A549 (cell line): ENCODE results near the gene ENOPH1. TPM values are rescaled to one million over a fixed set of nuclear protein-coding genes. Genes with fewer than 3 reads are reported as not detected.

Experiments used
- ATAC-seq, 2 experiments: fragments of 200-7000 bp in 1 of 2; fragments of >200 bp in 1 of 2; cut with Nextera tagmentation in 1 of 2; cut with Tn5 transposase in 1 of 2; 3 replicates each; pipeline versions ENCODE4 v1.8.0 to v1.9.1; 2018 to 2020; ENCODE audit warnings: mild to moderate bottlenecking in 1 of 2, moderate library complexity in 1 of 2
- CTCF ChIA-PET: fragments of 300-600 bp; sonication (Branson Sonifier 250); formaldehyde crosslinking; extraction: SDS; loops from one replicate; lab custom pipeline; 2021; ENCODE audit warnings: antibody characterized with exemption, inconsistent platforms; lab: Yijun Ruan, JAX
- POLR2A ChIA-PET: fragments of 350-600 bp; formaldehyde crosslinking; extraction: SDS; loops from one replicate; lab custom pipeline; 2021; ENCODE audit warnings: antibody characterized with exemption, inconsistent platforms; lab: Yijun Ruan, JAX
- DNase-seq, 2 experiments: peaks; one replicate each; pipeline versions ENCODE4 v3.0.0 to v3.0.0-alpha.2; 2011 to 2016; ENCODE audit warnings: low read depth in 1 of 2, low spot score in 1 of 2
- FAIRE-seq: peaks from 2 replicates; lab custom pipeline; 2011; peaks lifted over from hg19 to GRCh38; lab: Jason Lieb, UNC
- H3K27ac ChIP-seq, 2 experiments: fragments of >200 bp; sonication (Bioruptor Twin); formaldehyde crosslinking; 3 replicates each; pipeline ENCODE4 v1.5.1; 2016 to 2017
- H3K4me1 ChIP-seq: fragments of >200 bp; sonication (Bioruptor Twin); formaldehyde crosslinking; 3 replicates; pipeline ENCODE4 v1.6.1; 2016
- H3K4me2 ChIP-seq: fragments of >200 bp; sonication (Bioruptor Twin); formaldehyde crosslinking; 3 replicates; pipeline ENCODE4 v1.6.1; 2016
- H3K4me3 ChIP-seq: fragments of >200 bp; sonication (Bioruptor Twin); formaldehyde crosslinking; 3 replicates; pipeline ENCODE4 v1.5.1; 2016
- H3K9me3 ChIP-seq: fragments of >200 bp; sonication (Bioruptor Twin); formaldehyde crosslinking; 3 replicates; pipeline ENCODE4 v1.6.1; 2016
- BHLHE40 ChIP-seq: IDR thresholded peaks from 2 replicates; pipeline ENCODE4 v1.6.1; 2012; ENCODE audit warnings: low read depth, low read length, inconsistent platforms
- CEBPB ChIP-seq, 2 experiments: fragments of >200 bp in 1 of 2; sonication (Bioruptor Twin) in 1 of 2; formaldehyde crosslinking in 1 of 2; IDR thresholded peaks; 2 replicates each; pipeline ENCODE4 v1.6.1; 2012 to 2016
- CHD2 ChIP-seq: fragments of 150-350 bp; IDR thresholded peaks from 2 replicates; pipeline ENCODE4 v1.6.1; 2014; ENCODE audit warnings: low read length; ENCODE audit not compliant: partially characterized antibody
- CHD4 ChIP-seq: fragments of 200-600 bp; sonication (generic); IDR thresholded peaks from 2 replicates; pipeline ENCODE4 v1.6.1; 2016; ENCODE audit warnings: antibody characterized with exemption, mild to moderate bottlenecking, borderline replicate concordance
- EHMT2 ChIP-seq: fragments of 200-600 bp; sonication (generic); IDR thresholded peaks from 2 replicates; pipeline ENCODE4 v1.6.1; 2016; ENCODE audit warnings: antibody characterized with exemption, low read depth, mild to moderate bottlenecking, moderate library complexity
- FOSB ChIP-seq: fragments of 250-450 bp; sonication (Bioruptor Pico); IDR thresholded peaks from 2 replicates; pipeline ENCODE4 v1.5.0; 2020; ENCODE audit warnings: mild to moderate bottlenecking, moderate library complexity
- HOXB13 ChIP-seq: fragments of 250-450 bp; sonication (Bioruptor Pico); IDR thresholded peaks from 2 replicates; pipeline ENCODE4 v1.5.0; 2020; ENCODE audit warnings: low read depth, mild to moderate bottlenecking, moderate library complexity
- JUNB ChIP-seq: fragments of >200 bp; sonication (Bioruptor Twin); formaldehyde crosslinking; IDR thresholded peaks from 2 replicates; pipeline ENCODE4 v1.6.1; 2016
- MAFK ChIP-seq: fragments of 450-650 bp; IDR thresholded peaks from 2 replicates; pipeline ENCODE4 v1.6.1; 2014; ENCODE audit not compliant: partially characterized antibody
- NPAS2 ChIP-seq: fragments of 250-450 bp; sonication (Bioruptor Pico); IDR thresholded peaks from 2 replicates; pipeline ENCODE4 v1.8.0; 2022; ENCODE audit warnings: mild to moderate bottlenecking, moderate library complexity, borderline replicate concordance
- NR3C1 ChIP-seq: fragments of >200 bp; sonication (Bioruptor Twin); formaldehyde crosslinking; IDR thresholded peaks from 3 replicates; pipeline ENCODE4 v1.6.1; 2017
- PHF8 ChIP-seq: fragments of 200-600 bp; sonication (generic); IDR thresholded peaks from 2 replicates; pipeline ENCODE4 v1.6.1; 2016; ENCODE audit warnings: low read depth, mild to moderate bottlenecking, antibody characterized with exemption, moderate library complexity, borderline replicate concordance
- POLR2AphosphoS2 ChIP-seq: conservative IDR thresholded peaks from 2 replicates; pipeline ENCODE4 v1.6.1; 2012; ENCODE audit warnings: low read length, improper control_type of control experiment, inconsistent platforms
- RAD21 ChIP-seq, 2 experiments: fragments of >200 bp in 1 of 2; sonication (Bioruptor Twin) in 1 of 2; formaldehyde crosslinking in 1 of 2; IDR thresholded peaks in 1 of 2; conservative IDR thresholded peaks in 1 of 2; 2 replicates in 1 of 2; 3 replicates in 1 of 2; pipeline ENCODE4 v1.6.1; 2012 to 2018; ENCODE audit warnings: inconsistent platforms in 1 of 2
- RARB ChIP-seq: fragments of 250-450 bp; sonication (Bioruptor Pico); IDR thresholded peaks from 2 replicates; pipeline ENCODE4 v1.8.0; 2021; ENCODE audit warnings: mild to moderate bottlenecking, moderate library complexity
- SMC3 ChIP-seq: fragments of >200 bp; sonication (Bioruptor Twin); formaldehyde crosslinking; IDR thresholded peaks from 3 replicates; pipeline ENCODE4 v1.6.1; 2018; ENCODE audit warnings: inconsistent platforms
- SREBF2 ChIP-seq: fragments of 450-650 bp; IDR thresholded peaks from 2 replicates; pipeline ENCODE4 v1.6.1; 2014; ENCODE audit warnings: mild to moderate bottlenecking, moderate library complexity
- TP53 ChIP-seq: fragments of 250-450 bp; sonication (Bioruptor Pico); IDR thresholded peaks from 2 replicates; pipeline ENCODE4 v1.5.0; 2021; ENCODE audit warnings: mild to moderate bottlenecking, moderate library complexity
- ZFP36 ChIP-seq: fragments of 450-650 bp; IDR thresholded peaks from 2 replicates; pipeline ENCODE4 v1.6.1; 2014; ENCODE audit warnings: borderline replicate concordance; ENCODE audit not compliant: partially characterized antibody
- ZSCAN20 ChIP-seq: fragments of 250-450 bp; sonication (Bioruptor Pico); IDR thresholded peaks from 2 replicates; pipeline ENCODE4 v1.8.0; 2022; ENCODE audit warnings: mild to moderate bottlenecking, moderate library complexity
- WGBS: methylation state at CpG from one replicate; pipeline ENCODE4 v1.1.6; 2017; ENCODE audit errors: missing lambda C conversion rate; 5-methylcytosine and 5-hydroxymethylcytosine counted together
- polyA plus RNA-seq, 4 experiments: library from polyadenylated mRNA; depleted of rRNA in 3 of 4; stranded (reverse); fragments of >200 nt; fragmentation: RNase III in 1 of 4; extraction: RNeasy Plus Mini Kit Qiagen cat#74134 plus additional on column Dnase treatment in 1 of 4; gene quantifications; 2 replicates in 3 of 4; 3 replicates in 1 of 4; pipeline ENCODE4 v1.2.3, GENCODE V29; 2011 to 2017
- TF ChIP-seq, protein P1 (sequence below): IDR thresholded peaks from 2 replicates; pipeline ENCODE4 v1.6.1; 2012
- TF ChIP-seq, protein P2 (sequence below): IDR thresholded peaks from 2 replicates; pipeline ENCODE4 v1.6.1; 2012
- TF ChIP-seq, protein P3 (sequence below): fragments of >200 bp; sonication (Bioruptor Twin); formaldehyde crosslinking; IDR thresholded peaks from 3 replicates; pipeline ENCODE4 v1.5.1; 2016
- TF ChIP-seq, protein P4 (sequence below): fragments of 150-350 bp; IDR thresholded peaks from 2 replicates; pipeline ENCODE4 v1.6.1; 2014; ENCODE audit warnings: low read depth, mild to moderate bottlenecking, low read length
- TF ChIP-seq, protein P5 (sequence below): fragments of >200 bp; sonication (Bioruptor Twin); formaldehyde crosslinking; IDR thresholded peaks from 2 replicates; pipeline ENCODE4 v1.6.1; 2016
- TF ChIP-seq, protein P6 (sequence below): fragments of 250-450 bp; sonication (Bioruptor Pico); IDR thresholded peaks from 2 replicates; pipeline ENCODE4 v1.5.0; 2020; ENCODE audit warnings: low read depth, mild to moderate bottlenecking, moderate library complexity

ENOPH1 gene
- polyA plus RNA-seq, 2 of the 4 experiments (the other 2 are of a cell fraction) = 22.3 to 43.5 TPM

DNA sequence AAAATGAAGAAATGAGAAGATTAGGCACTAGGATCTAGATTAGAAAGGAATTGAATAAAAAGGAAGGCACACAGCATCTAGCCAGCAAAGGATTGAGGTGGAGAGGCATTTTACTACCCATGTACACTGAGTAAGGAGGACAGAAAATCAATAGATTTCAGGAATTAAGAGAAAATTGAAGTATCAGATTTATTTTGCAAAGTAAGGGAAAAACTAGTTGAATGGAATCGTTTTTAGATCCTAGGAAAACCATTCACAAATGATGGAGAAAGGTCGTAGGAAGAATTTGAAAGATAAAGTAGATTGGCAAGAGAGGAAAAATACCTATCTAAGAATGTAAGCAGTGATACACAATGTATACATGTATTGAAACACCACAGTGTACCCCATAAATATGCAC lies 31.3 kb downstream of the ENOPH1 start:
- Histone ChIP-seq H3K4me3 (no peak overlapping the region), H3K4me1 (no peaks in the 10 kb centered on the region), H3K4me2 (no peak overlapping the region), H3K9me3 (no peaks in the 10 kb centered on the region), H3K27ac (no peak overlapping the region)
- ChIA-PET POLR2A (interaction anchor here (1.0 kb wide), 1 partner anchor 361 kb away, joined by 3 read pairs; no protein-coding TSS in a partner anchor), CTCF (interaction anchor here (1.1 to 2.1 kb wide), 5 partner anchors 11 to 279 kb away, joined by 3 to 9 read pairs (median 4); no protein-coding TSS in a partner anchor)
- 87% methylated on average over 2 of the region's 2 CpGs for WGBS
- ATAC-seq (no peak), DNase-seq (no peak), FAIRE-seq (no peak)
- TF ChIP-seq, protein P1, sequence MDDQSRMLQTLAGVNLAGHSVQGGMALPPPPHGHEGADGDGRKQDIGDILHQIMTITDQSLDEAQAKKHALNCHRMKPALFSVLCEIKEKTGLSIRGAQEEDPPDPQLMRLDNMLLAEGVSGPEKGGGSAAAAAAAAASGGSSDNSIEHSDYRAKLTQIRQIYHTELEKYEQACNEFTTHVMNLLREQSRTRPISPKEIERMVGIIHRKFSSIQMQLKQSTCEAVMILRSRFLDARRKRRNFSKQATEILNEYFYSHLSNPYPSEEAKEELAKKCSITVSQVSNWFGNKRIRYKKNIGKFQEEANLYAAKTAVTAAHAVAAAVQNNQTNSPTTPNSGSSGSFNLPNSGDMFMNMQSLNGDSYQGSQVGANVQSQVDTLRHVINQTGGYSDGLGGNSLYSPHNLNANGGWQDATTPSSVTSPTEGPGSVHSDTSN = no peak
- no peak for TF ChIP-seq CHD2
- TF ChIP-seq, protein P2, sequence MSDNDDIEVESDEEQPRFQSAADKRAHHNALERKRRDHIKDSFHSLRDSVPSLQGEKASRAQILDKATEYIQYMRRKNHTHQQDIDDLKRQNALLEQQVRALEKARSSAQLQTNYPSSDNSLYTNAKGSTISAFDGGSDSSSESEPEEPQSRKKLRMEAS = no peak
- peak; percentile 46 for TF ChIP-seq MAFK
- no peak for TF ChIP-seq CHD4
- TF ChIP-seq POLR2AphosphoS2 = no peak
- no peak for TF ChIP-seq NPAS2

DNA sequence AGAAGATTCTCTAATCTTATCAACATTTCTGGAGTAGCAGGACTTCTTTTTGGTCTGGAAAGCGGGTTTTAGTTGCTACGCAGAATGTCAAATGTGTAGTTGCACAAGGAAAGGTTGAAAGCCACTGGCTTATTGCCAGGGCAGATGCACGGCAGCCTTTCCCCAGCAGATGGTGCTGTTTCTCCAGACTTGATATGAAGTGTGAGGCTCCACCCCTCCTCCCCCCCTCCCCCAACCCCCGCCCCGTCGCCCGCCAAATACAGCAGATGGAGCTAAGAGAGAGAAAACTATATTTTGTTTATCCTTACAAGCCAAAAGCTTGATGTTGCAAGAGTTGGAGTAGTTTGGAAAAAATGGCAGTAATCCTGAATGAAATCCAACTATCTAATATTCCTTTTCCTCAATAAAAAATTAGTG lies 32.0 kb downstream of the ENOPH1 start:
- CTCF ChIA-PET = interaction anchor here (0.5 to 2.1 kb wide), 5 partner anchors 10 to 813 kb away, joined by 3 to 9 read pairs (median 3); no protein-coding TSS in a partner anchor
- DNase-seq = peak; percentile 62 to 76
- H3K4me1 ChIP-seq = no peaks in the 10 kb centered on the region
- no peak for FAIRE-seq
- H3K4me3 ChIP-seq = no peak overlapping the region
- peak; percentile 70 to 75; a peak in 5 of 6 replicates for ATAC-seq
- no peaks in the 10 kb centered on the region for H3K9me3 ChIP-seq
- H3K27ac ChIP-seq = no peak overlapping the region
- WGBS = 29% methylated on average over 2 of the region's 7 CpGs
- POLR2A ChIA-PET = interaction anchor here (0.5 to 1.0 kb wide), 5 partner anchors 12 to 819 kb away, joined by 3 to 5 read pairs (median 3); no protein-coding TSS in a partner anchor
- peak; percentile 67 to 90 for TF ChIP-seq RAD21 (conservative IDR thresholded peaks at IDR 0.05 in 1 of 2, IDR thresholded peaks at IDR 0.05 in 1 of 2)
- TF ChIP-seq SMC3 = peak; percentile 79
- TF ChIP-seq, protein P3, sequence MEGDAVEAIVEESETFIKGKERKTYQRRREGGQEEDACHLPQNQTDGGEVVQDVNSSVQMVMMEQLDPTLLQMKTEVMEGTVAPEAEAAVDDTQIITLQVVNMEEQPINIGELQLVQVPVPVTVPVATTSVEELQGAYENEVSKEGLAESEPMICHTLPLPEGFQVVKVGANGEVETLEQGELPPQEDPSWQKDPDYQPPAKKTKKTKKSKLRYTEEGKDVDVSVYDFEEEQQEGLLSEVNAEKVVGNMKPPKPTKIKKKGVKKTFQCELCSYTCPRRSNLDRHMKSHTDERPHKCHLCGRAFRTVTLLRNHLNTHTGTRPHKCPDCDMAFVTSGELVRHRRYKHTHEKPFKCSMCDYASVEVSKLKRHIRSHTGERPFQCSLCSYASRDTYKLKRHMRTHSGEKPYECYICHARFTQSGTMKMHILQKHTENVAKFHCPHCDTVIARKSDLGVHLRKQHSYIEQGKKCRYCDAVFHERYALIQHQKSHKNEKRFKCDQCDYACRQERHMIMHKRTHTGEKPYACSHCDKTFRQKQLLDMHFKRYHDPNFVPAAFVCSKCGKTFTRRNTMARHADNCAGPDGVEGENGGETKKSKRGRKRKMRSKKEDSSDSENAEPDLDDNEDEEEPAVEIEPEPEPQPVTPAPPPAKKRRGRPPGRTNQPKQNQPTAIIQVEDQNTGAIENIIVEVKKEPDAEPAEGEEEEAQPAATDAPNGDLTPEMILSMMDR = peak; percentile 69
- 0 out of 4 replicates have a peak, but pooled peaks of 1 of the 2 experiments have one; percentile 36 for TF ChIP-seq CEBPB (IDR thresholded peaks at IDR 0.05)
- no peak for TF ChIP-seq ZFP36
- TF ChIP-seq, all 56 proteins: peak for 4
- H3K4me2 ChIP-seq = peak overlapping the region; percentile 35; the same call in 2 of the 3 replicates

DNA sequence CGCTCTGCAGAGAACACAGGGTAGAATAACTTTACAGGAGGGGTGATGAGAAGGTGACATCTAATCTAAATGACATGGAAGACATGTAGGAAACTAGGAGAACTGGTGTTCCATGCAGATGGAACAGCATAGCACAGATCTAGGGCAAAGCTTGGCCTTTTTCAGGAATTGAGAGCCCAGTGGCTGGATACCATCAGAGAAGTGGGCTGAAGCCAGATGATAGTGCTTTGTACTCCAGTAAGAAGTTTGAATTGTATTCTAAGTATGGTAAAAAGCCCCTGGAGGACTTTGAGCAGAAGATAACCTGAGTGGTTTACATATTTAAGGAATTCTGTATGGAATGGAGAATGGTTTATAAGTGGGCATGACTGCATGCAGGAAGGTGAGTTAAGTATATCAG lies 32.8 kb downstream of the ENOPH1 start:
- Histone ChIP-seq H3K4me2 (no peak overlapping the region), H3K4me3 (no peak overlapping the region), H3K27ac (no peak overlapping the region), H3K4me1 (no peaks in the 10 kb centered on the region), H3K9me3 (no peaks in the 10 kb centered on the region)
- no peak for DNase-seq
- no peak for FAIRE-seq
- CTCF ChIA-PET = interaction anchor here (0.6 to 1.4 kb wide), 3 partner anchors 11 to 276 kb away, joined by 3 to 4 read pairs (median 3); no protein-coding TSS in a partner anchor
- 100% methylated on average over 1 of the region's 1 CpG for WGBS
- POLR2A ChIA-PET = no interaction called here
- ATAC-seq = no peak
- TF ChIP-seq NR3C1 (no peak), CHD4 (no peak), TP53 (no peak), ZSCAN20 (CRISPR knock-in tag) (no peak), RARB (CRISPR knock-in tag) (no peak), EHMT2 (no peak), FOSB (CRISPR knock-in tag) (no peak), HOXB13 (CRISPR knock-in tag) (no peak), PHF8 (no peak), CEBPB (IDR thresholded peaks at IDR 0.05) (no peak), SREBF2 (no peak), JUNB (no peak), BHLHE40 (no peak)
- TF ChIP-seq, protein P1 = no peak
- TF ChIP-seq, protein P2 = no peak
- TF ChIP-seq, protein P4, sequence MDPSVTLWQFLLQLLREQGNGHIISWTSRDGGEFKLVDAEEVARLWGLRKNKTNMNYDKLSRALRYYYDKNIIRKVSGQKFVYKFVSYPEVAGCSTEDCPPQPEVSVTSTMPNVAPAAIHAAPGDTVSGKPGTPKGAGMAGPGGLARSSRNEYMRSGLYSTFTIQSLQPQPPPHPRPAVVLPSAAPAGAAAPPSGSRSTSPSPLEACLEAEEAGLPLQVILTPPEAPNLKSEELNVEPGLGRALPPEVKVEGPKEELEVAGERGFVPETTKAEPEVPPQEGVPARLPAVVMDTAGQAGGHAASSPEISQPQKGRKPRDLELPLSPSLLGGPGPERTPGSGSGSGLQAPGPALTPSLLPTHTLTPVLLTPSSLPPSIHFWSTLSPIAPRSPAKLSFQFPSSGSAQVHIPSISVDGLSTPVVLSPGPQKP = no peak
- TF ChIP-seq, protein P5, sequence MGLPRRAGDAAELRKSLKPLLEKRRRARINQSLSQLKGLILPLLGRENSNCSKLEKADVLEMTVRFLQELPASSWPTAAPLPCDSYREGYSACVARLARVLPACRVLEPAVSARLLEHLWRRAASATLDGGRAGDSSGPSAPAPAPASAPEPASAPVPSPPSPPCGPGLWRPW = no peak
- TF ChIP-seq, protein P6, sequence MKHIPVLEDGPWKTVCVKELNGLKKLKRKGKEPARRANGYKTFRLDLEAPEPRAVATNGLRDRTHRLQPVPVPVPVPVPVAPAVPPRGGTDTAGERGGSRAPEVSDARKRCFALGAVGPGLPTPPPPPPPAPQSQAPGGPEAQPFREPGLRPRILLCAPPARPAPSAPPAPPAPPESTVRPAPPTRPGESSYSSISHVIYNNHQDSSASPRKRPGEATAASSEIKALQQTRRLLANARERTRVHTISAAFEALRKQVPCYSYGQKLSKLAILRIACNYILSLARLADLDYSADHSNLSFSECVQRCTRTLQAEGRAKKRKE (CRISPR knock-in tag) = no peak
